ENCODE measurements around the gene BRIP1.

- no peak for TF ChIP-seq CTCF (IDR thresholded peaks at IDR 0.05; ENCODE audit: low read depth, low read length)
- no peak for TF ChIP-seq MAX (IDR thresholded peaks at IDR 0.05; ENCODE audit: low read depth, low read length)
Observed at GRCh38 chr17:61650749-61651148, 212.6 kb downstream of the BRIP1 start.

Data from NB4 (cell line).